Smooth muscle cell (in vitro differentiated cells): ENCODE results near the gene PILRA. TPM values are rescaled to one million over a fixed set of nuclear protein-coding genes. Genes with fewer than 3 reads are reported as not detected.
"Not testable (repeated sequence)": the region's sequence is repeated elsewhere in the genome, so short reads cannot be mapped to it uniquely, and the experiment has no call there.

Experiments used
- DNase-seq: peaks from one replicate; lab custom pipeline; 2025; ENCODE audit not compliant: unreplicated experiment; lab: John Stamatoyannopoulos, UW
- H2AFZ ChIP-seq: fragments of 200-600 bp; sonication (generic); 2 replicates; pipeline ENCODE4 v1.6.0; 2016; ENCODE audit warnings: antibody characterized with exemption, low read depth, mild to moderate bottlenecking
- H3F3A ChIP-seq: fragments of 200-600 bp; sonication (generic); 2 replicates; pipeline ENCODE4 v1.6.0; 2017; ENCODE audit warnings: antibody characterized with exemption, low read depth
- H3K27ac ChIP-seq: fragments of 200-600 bp; sonication (generic); 2 replicates; pipeline ENCODE4 v1.5.1; 2016; ENCODE audit warnings: low read depth, mild to moderate bottlenecking
- H3K27me3 ChIP-seq: fragments of 200-600 bp; sonication (generic); 2 replicates; pipeline ENCODE4 v1.6.1; 2016; ENCODE audit warnings: low read depth, mild to moderate bottlenecking
- H3K36me3 ChIP-seq: fragments of 200-600 bp; sonication (generic); 2 replicates; pipeline ENCODE4 v1.5.1; 2016; ENCODE audit warnings: low read depth
- H3K4me1 ChIP-seq: fragments of 200-600 bp; sonication (generic); 2 replicates; pipeline ENCODE4 v1.5.1; 2016; ENCODE audit warnings: low read depth
- H3K4me2 ChIP-seq: fragments of 200-600 bp; sonication (generic); 2 replicates; pipeline ENCODE4 v1.6.0; 2016; ENCODE audit warnings: mild to moderate bottlenecking
- H3K4me3 ChIP-seq: fragments of 200-600 bp; sonication (generic); 2 replicates; pipeline ENCODE4 v1.5.1; 2016; ENCODE audit warnings: mild to moderate bottlenecking
- H3K79me2 ChIP-seq: fragments of 200-600 bp; sonication (generic); 2 replicates; pipeline ENCODE4 v1.6.0; 2016; ENCODE audit warnings: low read depth, mild to moderate bottlenecking
- H3K9ac ChIP-seq: fragments of 200-600 bp; sonication (generic); 2 replicates; pipeline ENCODE4 v1.6.0; 2016; ENCODE audit warnings: low read depth
- H3K9me3 ChIP-seq: fragments of 200-600 bp; sonication (generic); replicated peaks from 2 replicates; pipeline ENCODE4 v1.5.1; 2016; ENCODE audit warnings: low read depth
- H4K20me1 ChIP-seq: fragments of 200-600 bp; sonication (generic); 2 replicates; pipeline ENCODE4 v1.6.0; 2016; ENCODE audit warnings: low read depth
- CTCF ChIP-seq: fragments of 200-600 bp; sonication (generic); IDR thresholded peaks from 2 replicates; pipeline ENCODE4 v1.5.1; 2017; ENCODE audit warnings: borderline replicate concordance, mild to moderate bottlenecking, antibody characterized with exemption; ENCODE audit not compliant: insufficient read depth, poor library complexity, severe bottlenecking
- WGBS: methylation state at CpG from one replicate; pipeline ENCODE4 v1.1.7; 2016; ENCODE audit warnings: low lambda C conversion rate; 5-methylcytosine and 5-hydroxymethylcytosine counted together
- polyA plus RNA-seq: library from polyadenylated mRNA; unstranded; fragments of >200 nt; fragmentation: Nextera tagmentation; extraction: Ambion mirVana; gene quantifications from 2 replicates; pipeline ENCODE4 v1.2.1, GENCODE V29; 2016
- total RNA-seq: library from RNA; depleted of rRNA; stranded (reverse); fragments of >200 nt; gene quantifications from 2 replicates; pipeline ENCODE4 v1.2.3, GENCODE V29; 2014

Gene PILRA
- total RNA-seq (1.3 and 1.4 TPM in 2 replicates), polyA plus RNA-seq (1.8 and 2.0 TPM in 2 replicates)

DNA sequence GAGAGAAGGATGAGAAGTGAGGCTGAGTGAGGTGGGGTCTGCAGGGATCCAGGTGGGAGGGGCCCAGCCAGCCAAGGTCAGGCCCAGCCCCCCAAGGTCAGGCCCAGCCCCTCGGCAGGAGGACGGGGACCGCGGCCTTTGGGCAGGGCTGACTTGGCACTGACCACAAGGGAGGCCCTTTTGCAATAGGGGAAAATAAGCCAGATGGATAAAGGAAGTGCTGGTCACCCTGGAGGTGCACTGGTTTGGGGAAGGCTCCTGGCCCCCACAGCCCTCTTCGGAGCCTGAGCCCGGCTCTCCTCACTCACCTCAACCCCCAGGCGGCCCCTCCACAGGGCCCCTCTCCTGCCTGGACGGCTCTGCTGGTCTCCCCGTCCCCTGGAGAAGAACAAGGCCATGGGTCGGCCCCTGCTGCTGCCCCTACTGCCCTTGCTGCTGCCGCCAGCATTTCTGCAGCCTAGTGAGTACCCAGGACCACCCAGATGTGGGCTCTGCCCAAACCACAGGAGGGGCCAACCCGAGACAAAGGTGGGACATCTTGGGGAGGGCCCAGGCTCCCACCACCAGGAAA, at the start of gene PILRA:
TSS of gene PILRA (plus strand) at position 227 of the 571 bp plus-strand sequence. CDS start at position 397, 170 bp downstream.
- Histone ChIP-seq H3K4me1 (peaks cover 10% of the 10 kb centered on the region), H2AFZ (no peak within 1 kb of the TSS), H3K4me3 (no peak within 1 kb of the TSS), H3K27me3 (no peaks in the 10 kb centered on the region), H3K36me3 (no peaks in the 10 kb centered on the region), H3K4me2 (peak within 1 kb of the TSS; percentile 31), H3K9me3 (no peaks in the 10 kb centered on the region), H4K20me1 (no peaks in the 10 kb centered on the region), H3F3A (no peaks in the 10 kb centered on the region), H3K9ac (no peak within 1 kb of the TSS), H3K79me2 (no peaks in the 10 kb centered on the region), H3K27ac (no peak within 1 kb of the TSS)
- no peak for TF ChIP-seq CTCF
- no peak for DNase-seq
- 81% methylated on average over 6 of the region's 12 CpGs for WGBS

DNA sequence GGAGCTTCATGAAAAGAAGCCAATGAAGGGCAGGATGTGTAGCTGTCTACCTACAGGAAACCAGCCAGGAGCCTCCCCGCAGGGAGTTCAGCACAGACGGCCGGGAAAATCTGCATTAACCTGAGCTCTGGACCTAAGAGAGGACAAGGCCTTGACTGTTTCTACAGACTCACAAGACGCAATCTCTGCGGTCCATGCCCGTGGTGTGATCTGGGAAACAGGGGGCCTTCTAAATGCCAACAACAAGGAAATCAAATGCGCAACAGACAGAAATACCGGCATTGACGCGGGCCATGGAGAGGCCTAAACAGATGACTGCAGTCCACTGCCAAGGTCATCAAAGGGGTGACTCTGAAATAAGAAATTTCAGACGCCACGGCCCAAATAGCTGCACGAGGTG, 49.1 kb upstream of the PILRA start:
- H4K20me1 ChIP-seq, H3K27me3 ChIP-seq, H3K9me3 ChIP-seq, H3F3A ChIP-seq, H3K79me2 ChIP-seq, H3K4me2 ChIP-seq, DNase-seq, H3K4me1 ChIP-seq, H3K4me3 ChIP-seq, H3K27ac ChIP-seq, H3K36me3 ChIP-seq, H3K9ac ChIP-seq, H2AFZ ChIP-seq: not testable (repeated sequence)
- WGBS = 95% methylated on average over 13 of the region's 13 CpGs

DNA sequence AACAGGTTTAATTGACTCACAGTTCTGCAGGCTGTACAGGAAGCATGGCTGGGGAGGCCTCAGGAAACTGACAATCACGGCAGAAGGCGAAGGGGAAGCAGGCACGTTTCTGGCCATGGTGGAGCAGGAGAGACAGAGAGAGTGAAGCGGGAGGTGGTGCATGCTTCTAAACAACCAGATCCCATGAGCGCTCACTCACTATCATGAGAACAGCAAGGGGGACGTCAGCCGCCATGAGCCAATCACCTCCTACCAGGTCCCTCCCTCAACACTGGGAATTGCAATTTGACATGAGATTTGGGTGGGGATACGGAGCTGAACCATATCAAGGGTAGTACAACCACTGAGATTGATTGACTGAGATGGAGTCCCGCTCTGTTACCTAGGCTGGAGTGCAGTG, 47.6 kb upstream of the PILRA start:
- H3K36me3 ChIP-seq, H3F3A ChIP-seq, DNase-seq, H3K27me3 ChIP-seq, H3K9me3 ChIP-seq, H3K9ac ChIP-seq, H3K4me2 ChIP-seq, H4K20me1 ChIP-seq, H3K4me3 ChIP-seq, H3K4me1 ChIP-seq, H3K27ac ChIP-seq, H3K79me2 ChIP-seq, H2AFZ ChIP-seq: not testable (repeated sequence)
- over 99% methylated on average over 9 of the region's 9 CpGs for WGBS

- H3K4me2 ChIP-seq, H3K36me3 ChIP-seq, H3K4me1 ChIP-seq, H3K4me3 ChIP-seq, H3K9me3 ChIP-seq, H3K79me2 ChIP-seq, H3K9ac ChIP-seq, H3K27ac ChIP-seq, DNase-seq, H2AFZ ChIP-seq, H3F3A ChIP-seq, H4K20me1 ChIP-seq, H3K27me3 ChIP-seq: not testable (repeated sequence)
- WGBS = 97% methylated on average over 10 of the region's 11 CpGs
Observed at GRCh38 chr7:100326914-100327313, 46.4 kb upstream of the PILRA start.

DNA sequence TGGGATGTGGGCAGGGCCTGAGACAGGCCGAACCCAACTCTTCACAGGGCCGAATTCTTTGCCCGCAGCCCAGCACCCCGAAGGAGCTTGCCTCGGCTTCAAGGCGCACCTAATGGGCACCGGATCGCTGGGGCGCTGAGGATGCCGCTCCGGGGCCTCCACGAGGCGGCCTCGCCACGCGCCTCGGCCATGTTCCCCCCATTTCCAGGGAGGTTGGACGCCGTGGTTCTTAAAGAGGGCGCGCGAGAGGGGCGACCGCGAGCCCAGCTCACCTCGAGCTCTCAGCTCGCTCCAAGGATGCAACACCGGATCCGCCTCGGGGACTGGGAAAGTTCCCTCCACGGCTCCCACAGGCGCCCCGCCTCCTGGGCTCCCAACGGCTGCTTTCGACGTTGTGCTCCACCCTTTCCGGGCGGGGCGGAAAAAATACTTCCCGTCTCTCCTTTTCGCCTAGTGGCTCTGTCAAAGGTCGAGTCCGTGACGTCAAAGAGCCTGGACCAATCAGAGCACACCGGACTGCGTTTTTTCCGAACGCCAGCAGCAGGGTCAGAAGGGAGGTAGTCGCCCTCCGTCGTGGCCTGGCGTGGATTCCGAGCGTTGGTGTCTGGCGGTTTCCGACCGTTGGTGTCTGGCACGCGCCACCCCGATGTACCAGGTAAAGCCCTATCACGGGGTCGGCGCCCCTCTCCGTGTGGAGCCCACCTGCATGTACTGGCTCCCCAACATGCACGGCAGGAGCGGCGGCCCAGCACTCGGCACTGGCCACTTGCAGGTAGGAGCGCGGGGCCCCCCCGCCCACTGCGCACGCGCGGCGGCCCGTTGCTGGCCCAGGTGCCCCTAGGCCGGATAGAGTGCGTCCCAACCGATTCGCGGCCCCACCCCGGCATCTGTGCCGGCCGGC, 37.5 kb upstream of the PILRA start:
- H3K9me3 ChIP-seq, H3K36me3 ChIP-seq, H3F3A ChIP-seq, H3K27me3 ChIP-seq, H4K20me1 ChIP-seq, H3K4me1 ChIP-seq: not testable (repeated sequence)
- Histone ChIP-seq H3K9ac (peak overlapping the region; percentile 90), H3K4me2 (peak overlapping the region; percentile 91), H3K4me3 (peak overlapping the region; percentile 93), H2AFZ (peak overlapping the region; percentile 95), H3K79me2 (peaks cover 21% of the 10 kb centered on the region), H3K27ac (peak overlapping the region; percentile 90)
- DNase-seq = peak; percentile 93
- WGBS = under 1% methylated on average over 80 of the region's 85 CpGs

DNA sequence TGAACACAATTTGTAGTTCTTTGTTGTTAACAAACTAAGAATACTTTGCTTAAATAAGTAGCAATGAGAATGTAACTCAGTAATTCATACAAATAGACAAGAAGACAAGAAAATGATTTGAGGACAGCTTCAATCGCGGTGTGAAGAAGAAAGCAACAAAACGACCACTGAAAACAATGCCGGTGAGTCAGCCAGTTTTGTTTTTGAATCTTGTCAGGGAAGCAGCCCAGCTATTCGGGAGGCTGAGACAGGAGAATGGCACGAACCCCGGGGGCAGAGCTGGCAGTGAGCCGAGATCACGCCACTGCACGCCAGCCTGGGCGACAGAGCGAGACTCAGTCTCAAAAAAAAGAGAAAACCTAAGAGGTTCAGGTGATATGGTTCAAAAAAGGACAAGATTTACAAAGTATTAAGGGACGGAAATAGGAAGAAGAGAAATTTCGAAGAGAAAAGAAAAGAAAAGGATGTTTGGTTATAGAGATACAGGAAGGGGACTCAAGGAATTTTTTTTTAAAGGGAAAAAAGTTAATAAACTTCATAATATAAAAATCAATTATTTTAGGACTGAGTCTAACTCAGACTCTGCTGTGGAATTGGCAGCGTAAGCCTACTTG, 35.1 kb upstream of the PILRA start:
- WGBS = 93% methylated on average over 15 of the region's 15 CpGs
- not testable (repeated sequence) for H2AFZ ChIP-seq, H4K20me1 ChIP-seq, H3K4me1 ChIP-seq, H3K4me3 ChIP-seq, H3K27me3 ChIP-seq, H3K9ac ChIP-seq, H3F3A ChIP-seq, H3K4me2 ChIP-seq, DNase-seq, H3K9me3 ChIP-seq, H3K36me3 ChIP-seq
- H3K79me2 ChIP-seq = peaks cover 21% of the 10 kb centered on the region
- peak overlapping the region; percentile 53 for H3K27ac ChIP-seq

DNA sequence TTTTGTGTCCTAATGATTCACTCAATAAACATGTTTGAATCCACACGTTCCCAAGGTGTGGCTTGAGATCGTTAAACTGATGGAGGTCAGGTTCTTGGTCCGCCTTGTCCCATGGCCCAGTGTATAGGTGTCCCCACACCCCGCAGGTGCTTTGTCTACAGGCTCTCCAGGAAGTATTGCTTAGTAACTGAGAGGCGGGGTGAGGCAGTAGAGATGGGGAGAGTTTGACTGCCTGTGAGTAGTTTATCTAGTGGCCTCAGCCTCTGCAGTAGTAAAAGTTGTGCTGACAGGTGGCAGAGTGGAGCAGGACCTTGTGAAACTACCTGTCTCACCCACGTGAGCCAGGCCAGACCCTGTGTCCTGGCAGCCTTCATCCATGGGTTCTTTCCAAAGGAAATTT, 32.0 kb upstream of the PILRA start:
- not testable (repeated sequence) for H3K27ac ChIP-seq, H3K9ac ChIP-seq, H3K4me3 ChIP-seq, H3K4me1 ChIP-seq, H2AFZ ChIP-seq, H3K27me3 ChIP-seq, H3K4me2 ChIP-seq, DNase-seq, H3K36me3 ChIP-seq, H3K9me3 ChIP-seq
- H4K20me1 ChIP-seq = peaks cover 35% of the 10 kb centered on the region
- 80% methylated on average over 6 of the region's 6 CpGs for WGBS
- peaks cover 21% of the 10 kb centered on the region for H3K79me2 ChIP-seq
- peaks cover 10% of the 10 kb centered on the region for H3F3A ChIP-seq
